NCI-H2227 (cell line): ENCODE measurements around the gene FBXO10.

Source experiments
- DNase-seq: peaks from one replicate; lab custom pipeline; 2025; ENCODE audit not compliant: unreplicated experiment; lab: John Stamatoyannopoulos, UW

The FBXO10 gene

GRCh38 chr9:37554318-37554717 is 21.9 kb downstream of the FBXO10 start:
- no peak for DNase-seq

DNA sequence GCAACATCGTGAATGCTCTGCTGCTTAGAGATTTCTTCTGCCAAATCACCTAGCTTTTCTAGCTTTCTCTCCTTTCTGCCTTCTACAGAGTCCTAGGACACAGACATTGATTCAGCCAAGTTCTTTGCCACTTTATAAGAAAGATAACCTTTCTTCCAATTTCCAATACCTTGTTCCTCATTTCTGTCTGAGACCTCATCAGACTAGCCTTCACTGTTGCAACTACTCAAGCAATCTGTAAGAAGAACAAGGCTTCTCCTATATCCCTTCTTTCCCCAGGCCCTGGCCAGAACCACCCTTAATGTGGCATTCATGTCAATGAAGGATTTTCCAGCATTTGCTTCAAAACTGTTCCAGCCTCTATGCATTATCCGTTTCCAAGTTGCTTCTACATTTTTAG is 24.3 kb downstream of the FBXO10 start:
- DNase-seq, result no peak

DNA sequence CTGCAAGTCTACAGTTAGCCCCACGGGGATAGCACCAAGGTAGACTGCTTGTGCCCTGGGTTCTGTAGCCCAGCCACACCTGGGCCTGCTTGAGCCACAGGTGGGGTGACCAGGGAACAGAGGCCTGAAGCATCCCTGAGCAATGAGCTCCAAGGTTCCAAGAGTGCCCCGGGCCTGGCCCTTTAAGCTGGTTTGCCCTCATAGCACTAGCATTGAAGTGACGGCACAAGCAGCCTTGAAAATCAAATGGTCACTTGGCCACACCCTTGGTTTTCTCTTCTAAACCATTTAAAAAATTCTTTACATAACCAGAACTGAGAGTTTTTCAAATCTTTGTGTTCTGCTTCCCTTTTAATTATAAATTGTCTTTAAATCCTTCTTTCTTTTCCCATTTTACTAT is 24.7 kb downstream of the FBXO10 start:
- DNase-seq, result no peak

GRCh38 chr9:37550781-37551180 is 25.4 kb downstream of the FBXO10 start:
- DNase-seq, result no peak

- no peak for DNase-seq
Measured at GRCh38 chr9:37549527-37549926, 26.7 kb downstream of the FBXO10 start.

- no peak for DNase-seq
Measured at GRCh38 chr9:37547328-37547878, 28.8 kb downstream of the FBXO10 start.

GRCh38 chr9:37543468-37543867 is 32.7 kb downstream of the FBXO10 start:
- DNase-seq, result no peak

- DNase-seq, result no peak
Measured at GRCh38 chr9:37542895-37543294, 33.3 kb downstream of the FBXO10 start.

DNA sequence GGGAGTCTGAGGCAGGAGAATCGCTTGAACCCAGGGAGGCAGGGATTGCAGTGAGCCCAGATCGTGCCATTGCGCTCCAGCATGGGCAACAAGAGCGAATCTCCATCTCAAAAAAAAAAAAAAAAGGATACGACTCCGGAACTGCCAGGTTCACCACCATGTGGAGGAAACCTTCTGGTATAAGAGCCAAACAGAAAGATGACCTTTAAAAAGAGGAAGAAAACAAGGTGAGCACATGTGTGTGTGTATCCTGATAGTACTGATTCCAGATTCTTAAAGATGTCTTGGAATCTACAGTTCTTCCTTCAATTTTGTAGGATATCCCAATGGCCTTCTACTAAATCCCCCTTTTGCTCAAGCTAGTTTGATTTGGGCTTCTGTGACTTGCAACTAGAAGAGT is 33.7 kb downstream of the FBXO10 start:
- DNase-seq, result no peak

GRCh38 chr9:37541465-37541864 is 34.7 kb downstream of the FBXO10 start:
- no peak for DNase-seq

- no peak for DNase-seq
Measured at GRCh38 chr9:37540634-37541033, 35.5 kb downstream of the FBXO10 start.

DNA sequence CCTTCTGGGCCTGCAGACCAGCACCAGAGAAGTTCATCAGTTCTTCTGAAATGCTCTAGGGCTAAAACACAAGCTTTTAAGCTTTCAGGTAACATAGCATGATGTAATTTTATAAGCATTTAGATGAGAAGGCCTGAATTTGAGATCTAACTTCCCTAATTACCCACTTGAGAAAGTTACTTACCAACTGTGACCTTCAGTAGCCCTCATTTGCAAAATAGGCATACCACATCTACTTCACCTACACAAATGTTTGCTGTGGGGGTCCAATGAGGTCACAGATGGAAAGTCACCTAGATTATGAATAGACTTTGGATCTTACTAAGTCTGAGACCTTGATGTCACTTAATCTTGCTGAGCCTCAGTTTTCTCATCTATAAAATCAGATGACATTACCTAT is 36.5 kb downstream of the FBXO10 start:
- DNase-seq, result no peak

DNA sequence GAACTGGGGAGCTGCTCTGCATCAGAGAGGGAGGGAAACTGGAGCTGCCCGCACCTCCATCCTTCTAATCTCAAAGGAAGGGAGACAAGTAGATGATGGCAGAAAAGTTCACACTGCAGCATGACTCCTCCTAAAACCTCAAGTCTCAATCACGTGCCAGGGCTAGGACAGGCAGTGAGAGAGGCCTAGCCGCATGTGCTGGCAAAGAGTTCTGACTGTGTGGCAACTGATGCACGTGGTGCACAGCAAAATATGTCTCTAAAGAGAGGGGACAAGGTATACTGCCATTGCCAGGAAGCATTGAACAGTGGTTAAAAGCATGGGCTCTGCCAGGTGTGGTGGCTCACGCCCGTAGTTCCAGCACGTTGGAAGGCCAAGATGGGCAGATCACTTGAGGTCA is 38.1 kb downstream of the FBXO10 start:
- DNase-seq, result no peak

DNA sequence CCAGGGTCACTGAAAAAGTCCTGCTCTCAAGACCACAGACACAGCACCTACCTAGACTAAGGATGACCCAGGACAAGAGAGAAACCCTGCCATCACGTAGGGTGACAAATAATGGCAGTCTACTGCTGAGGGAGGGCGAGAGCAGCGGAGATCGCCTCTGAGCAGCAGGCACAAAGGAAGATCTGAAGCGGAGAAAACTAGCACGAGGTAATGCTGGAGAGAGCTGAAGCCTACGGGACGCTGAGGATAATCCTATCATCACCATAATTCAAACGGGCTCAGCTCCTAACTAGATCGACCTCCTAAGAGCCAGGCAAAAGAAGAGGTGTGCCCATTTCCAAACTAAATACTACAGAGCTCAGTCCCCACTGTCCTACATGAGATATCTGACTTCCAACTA is 41.3 kb downstream of the FBXO10 start:
- DNase-seq, result no peak

DNA sequence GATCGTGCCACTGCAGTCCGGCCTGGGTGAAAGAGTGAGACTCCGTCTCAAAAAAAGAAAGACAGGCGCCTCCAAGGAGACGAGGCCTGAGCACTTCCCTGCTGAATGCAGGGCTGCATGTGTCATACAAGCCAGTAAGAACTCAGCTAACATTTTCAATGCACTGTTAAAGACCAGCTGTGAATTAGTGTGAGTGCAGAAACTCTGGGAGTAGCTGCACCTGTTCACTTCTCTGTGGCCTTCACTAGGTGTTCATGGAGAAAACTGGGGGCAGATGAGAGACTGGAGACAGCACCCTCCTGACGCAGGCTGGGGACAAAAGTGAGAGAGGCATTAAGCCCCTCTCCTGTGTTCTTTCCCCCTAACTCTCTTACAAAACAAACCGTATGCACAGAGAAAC is 41.8 kb downstream of the FBXO10 start:
- no peak for DNase-seq

DNA sequence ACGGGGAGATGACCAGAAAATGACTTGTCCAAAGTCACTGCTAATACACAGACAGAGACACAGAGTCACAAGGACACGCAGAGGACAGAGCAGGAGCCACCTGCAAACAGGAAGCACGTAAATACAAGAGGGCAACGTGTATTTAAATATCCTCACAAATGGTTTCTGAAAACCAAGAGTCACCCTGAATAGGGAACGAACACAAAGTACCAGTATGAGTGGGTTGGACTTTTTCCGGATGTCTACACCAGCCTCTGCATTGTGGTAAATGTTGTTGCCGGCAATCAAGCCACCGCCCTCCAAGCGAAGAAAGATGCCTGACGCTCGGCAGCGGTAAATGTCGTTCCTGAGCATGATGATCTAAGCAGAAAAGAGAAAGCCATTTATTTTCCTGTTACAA is 44.5 kb downstream of the FBXO10 start:
- no peak for DNase-seq

GRCh38 chr9:37528652-37529471 is 47.3 kb downstream of the FBXO10 start:
- no peak for DNase-seq

GRCh38 chr9:37523916-37524315 is 52.3 kb downstream of the FBXO10 start:
- DNase-seq, result no peak

DNA sequence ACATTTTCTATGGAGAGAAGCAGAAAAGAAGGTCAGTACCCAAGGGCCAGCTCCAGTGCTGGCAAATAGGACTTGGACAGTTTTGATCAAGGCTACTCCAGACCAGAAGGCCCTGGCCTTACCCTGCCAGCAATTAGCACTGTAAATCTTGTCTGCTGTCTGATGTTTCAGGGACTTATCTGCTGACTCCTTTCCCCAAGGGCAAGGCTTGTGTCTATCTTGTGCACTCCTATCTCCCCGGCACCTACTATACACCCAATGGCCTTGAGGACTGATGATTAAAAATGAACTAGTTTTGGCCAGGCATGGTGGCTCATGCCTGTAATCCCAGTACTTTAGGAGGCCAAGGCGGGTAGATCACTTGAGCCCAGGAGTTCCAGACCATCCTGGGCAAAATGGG is 53.2 kb downstream of the FBXO10 start:
- no peak for DNase-seq

- DNase-seq, result no peak
Measured at GRCh38 chr9:37521111-37521510, 55.1 kb downstream of the FBXO10 start.

DNA sequence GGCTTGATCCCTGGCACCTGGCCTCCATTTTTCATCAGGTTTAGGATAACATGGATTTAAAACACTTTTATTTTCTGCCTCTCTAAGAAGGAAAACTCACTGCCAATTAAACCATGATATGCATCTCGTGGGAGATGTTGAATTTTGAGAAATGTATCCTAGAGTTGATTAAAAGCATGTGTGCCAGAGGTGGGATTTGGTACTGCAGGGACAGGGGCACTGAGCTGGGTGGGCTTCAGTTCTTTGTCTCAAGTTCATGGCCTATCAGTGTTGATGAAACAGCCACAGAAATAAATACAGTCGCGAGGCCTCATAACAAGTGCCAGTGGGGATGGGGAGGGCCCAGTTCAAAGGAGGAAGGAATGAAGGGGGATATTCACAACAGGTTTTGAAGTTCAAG is 55.5 kb downstream of the FBXO10 start:
- DNase-seq, result no peak

DNA sequence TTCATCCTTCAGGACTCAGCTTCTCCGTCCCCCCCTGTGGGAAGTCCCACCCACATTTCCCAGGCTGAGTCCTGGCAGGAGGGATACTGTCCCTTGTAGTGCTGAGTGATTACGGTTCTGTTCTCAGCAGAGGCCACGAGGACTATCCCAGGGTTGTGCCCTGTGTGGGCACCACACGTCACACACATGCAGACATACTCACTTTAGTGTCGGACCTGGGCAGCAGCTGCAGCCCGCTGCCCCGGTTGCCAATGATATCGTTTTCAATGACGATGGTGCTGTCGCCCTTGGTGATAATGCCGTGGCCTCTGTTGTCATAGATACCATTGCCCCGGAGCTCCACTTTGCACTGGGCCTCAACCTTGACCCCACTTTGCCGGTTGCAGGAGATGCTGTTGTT is 58.3 kb downstream of the FBXO10 start:
- DNase-seq, result no peak
